Keratinocyte (primary cell): Measurements from ENCODE around the gene RGS1. TPM values are rescaled to one million over a fixed set of nuclear protein-coding genes. Genes with fewer than 3 reads are reported as not detected.

ENCODE experiments used
- DNase-seq: peaks from one replicate; pipeline ENCODE4 v3.0.0-alpha.2; 2011; ENCODE audit warnings: low read depth, missing footprints, low spot score
- FAIRE-seq: peaks from 2 replicates; lab custom pipeline; 2011; peaks lifted over from hg19 to GRCh38; lab: Jason Lieb, UNC
- H2AFZ ChIP-seq: 2 replicates; pipeline ENCODE4 v1.6.0; 2012; ENCODE audit warnings: low read length, control low read depth, inconsistent platforms; ENCODE audit not compliant: control insufficient read depth
- H3K27ac ChIP-seq: 2 replicates; pipeline ENCODE4 v1.5.1; 2011; ENCODE audit warnings: low read length; ENCODE audit not compliant: control insufficient read depth, insufficient read depth
- H3K27me3 ChIP-seq: 3 replicates; pipeline ENCODE4 v1.6.0; 2011; ENCODE audit warnings: low read length; ENCODE audit not compliant: control insufficient read depth, insufficient read depth; ENCODE audit errors: extremely low read depth
- H3K36me3 ChIP-seq, 2 experiments: 2 replicates in 1 of 2; 3 replicates in 1 of 2; pipeline ENCODE4 v1.5.1; 2011; ENCODE audit warnings: low read length in 2 of 2, mild to moderate bottlenecking in 1 of 2; ENCODE audit not compliant: control insufficient read depth in 2 of 2, insufficient read depth in 2 of 2; ENCODE audit errors: extremely low read depth in 1 of 2
- H3K4me1 ChIP-seq: 3 replicates; pipeline ENCODE4 v1.5.1; 2011; ENCODE audit warnings: low read length; ENCODE audit not compliant: control insufficient read depth, insufficient read depth; ENCODE audit errors: extremely low read depth
- H3K4me2 ChIP-seq: 3 replicates; pipeline ENCODE4 v1.6.0; 2011; ENCODE audit warnings: low read depth, low read length; ENCODE audit not compliant: control insufficient read depth, insufficient read depth; ENCODE audit errors: extremely low read depth
- H3K4me3 ChIP-seq, 3 experiments: fragments of 200-600 bp in 1 of 3; sonication (generic) in 1 of 3; 2 replicates in 2 of 3; 3 replicates in 1 of 3; pipeline ENCODE4 v1.5.1; 2011 to 2016; ENCODE audit warnings: low read length in 3 of 3, mild to moderate bottlenecking in 3 of 3, control low read depth in 2 of 3, inconsistent platforms in 1 of 3, low read depth in 1 of 3, mixed read lengths in 1 of 3, mixed run types in 1 of 3, moderate library complexity in 1 of 3; ENCODE audit not compliant: control insufficient read depth in 2 of 3, insufficient read depth in 2 of 3; ENCODE audit errors: extremely low read depth in 1 of 3
- H3K79me2 ChIP-seq: 2 replicates; pipeline ENCODE4 v1.6.0; 2012; ENCODE audit warnings: low read length; ENCODE audit not compliant: control insufficient read depth, insufficient read depth
- H3K9ac ChIP-seq: 3 replicates; pipeline ENCODE4 v1.6.0; 2011; ENCODE audit warnings: low read length; ENCODE audit not compliant: control insufficient read depth, insufficient read depth; ENCODE audit errors: extremely low read depth
- H3K9me1 ChIP-seq: 3 replicates; pipeline ENCODE4 v1.6.0; 2011; ENCODE audit warnings: low read length; ENCODE audit not compliant: control insufficient read depth, insufficient read depth; ENCODE audit errors: extremely low read depth
- H3K9me3 ChIP-seq: 2 replicates; pipeline ENCODE4 v1.5.1; 2012; ENCODE audit warnings: low read depth, low read length; ENCODE audit not compliant: control insufficient read depth
- H4K20me1 ChIP-seq: 3 replicates; pipeline ENCODE4 v1.6.0; 2011; ENCODE audit warnings: low read length; ENCODE audit not compliant: control insufficient read depth, insufficient read depth; ENCODE audit errors: extremely low read depth
- CTCF ChIP-seq, 3 experiments: IDR thresholded peaks in 1 of 3; conservative IDR thresholded peaks in 1 of 3; optimal IDR thresholded peaks in 1 of 3; 2 replicates in 2 of 3; 3 replicates in 1 of 3; pipeline versions ENCODE3 to v1.5.1; 2011; ENCODE audit warnings: low read length in 3 of 3, mild to moderate bottlenecking in 3 of 3, moderate library complexity in 2 of 3, control low read depth in 1 of 3, inconsistent platforms in 1 of 3; ENCODE audit not compliant: insufficient read depth in 2 of 3; ENCODE audit errors: extremely low read depth in 1 of 3
- EZH2 ChIP-seq: IDR thresholded peaks from one replicate; pipeline ENCODE4 v1.6.1; 2012; ENCODE audit warnings: inconsistent platforms, mild to moderate bottlenecking, low read length, moderate library complexity
- dilution Hi-C: fragments of 300-500 bp; cut with MboI; formaldehyde crosslinking; loops from one replicate; pipeline ENCODE4 v1.7.0; 2020; ENCODE audit warnings: low sequenced_read_pairs; ENCODE audit not compliant: extremely low pct_ligation_motif_present
- polyA plus RNA-seq, 5 experiments: library from polyadenylated mRNA; depleted of rRNA in 3 of 5; stranded (reverse) in 3 of 5; stranded (forward) in 1 of 5; unstranded in 1 of 5; fragments of >200 nt; gene quantifications; 1 replicate in 1 of 5; 2 replicates in 3 of 5; 3 replicates in 1 of 5; pipeline versions ENCODE4 v1.2.1 to v1.2.3, GENCODE V29; 2011 to 2012; ENCODE audit warnings: missing spikeins in 2 of 5, low read depth in 1 of 5, low replicate concordance in 1 of 5

Gene RGS1
- polyA plus RNA-seq, 1 donor (not counting 4 experiments of a cell fraction or from before 2014, with no cell fraction given): 0.05 TPM

DNA sequence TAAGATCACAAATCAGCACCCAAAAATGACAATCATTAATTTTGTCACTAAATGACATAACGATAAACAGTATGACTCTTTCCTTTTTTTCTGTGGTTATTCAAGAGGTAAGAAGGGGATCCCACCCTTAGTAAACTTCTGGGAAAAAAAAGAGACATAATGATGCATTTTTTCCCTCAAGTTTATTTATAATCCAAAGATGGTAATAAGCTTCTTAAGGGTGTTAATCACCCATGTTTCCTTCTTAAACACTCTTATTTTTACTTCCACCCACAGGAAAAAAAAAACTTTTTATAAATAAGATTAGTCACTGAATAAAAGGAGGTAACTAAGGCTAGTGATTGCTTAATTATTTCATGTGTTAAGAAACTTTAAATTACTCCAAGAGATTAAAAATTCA, 24.7 kb downstream of the RGS1 start:
- Histone ChIP-seq H3K9me3 (no peaks in the 10 kb centered on the region), H3K9ac (no peak overlapping the region), H3K4me2 (no peak overlapping the region), H3K4me3 (no peak overlapping the region), H2AFZ (no peak overlapping the region), H3K27me3 (no peaks in the 10 kb centered on the region), H3K79me2 (no peaks in the 10 kb centered on the region), H4K20me1 (no peaks in the 10 kb centered on the region), H3K9me1 (no peaks in the 10 kb centered on the region), H3K4me1 (peaks cover 3% of the 10 kb centered on the region), H3K36me3 (no peaks in the 10 kb centered on the region), H3K27ac (no peak overlapping the region)
- DNase-seq: no peak
- FAIRE-seq: no peak
- no peak for TF ChIP-seq EZH2
- TF ChIP-seq CTCF (optimal IDR thresholded peaks at IDR 0.05 in 1 of 3, IDR thresholded peaks at IDR 0.05 in 1 of 3, conservative IDR thresholded peaks at IDR 0.05 in 1 of 3; ENCODE audit: extremely low read depth in 1 of 3, insufficient read depth in 2 of 3, low read length in 3 of 3): no peak
- dilution Hi-C loops: no loop called here

- Histone ChIP-seq H3K9me1 (no peaks in the 10 kb centered on the region), H2AFZ (no peak overlapping the region), H3K9me3 (no peaks in the 10 kb centered on the region), H3K4me2 (no peak overlapping the region), H3K4me1 (peaks cover 3% of the 10 kb centered on the region), H3K27ac (no peak overlapping the region), H3K79me2 (no peaks in the 10 kb centered on the region), H3K36me3 (no peaks in the 10 kb centered on the region), H3K4me3 (no peak overlapping the region), H4K20me1 (no peaks in the 10 kb centered on the region), H3K9ac (no peak overlapping the region), H3K27me3 (no peaks in the 10 kb centered on the region)
- no peak for FAIRE-seq
- TF ChIP-seq EZH2: no peak
- TF ChIP-seq CTCF (optimal IDR thresholded peaks at IDR 0.05 in 1 of 3, IDR thresholded peaks at IDR 0.05 in 1 of 3, conservative IDR thresholded peaks at IDR 0.05 in 1 of 3; ENCODE audit: extremely low read depth in 1 of 3, insufficient read depth in 2 of 3, low read length in 3 of 3): no peak
- DNase-seq: no peak
- dilution Hi-C loops: no loop called here
Observed at GRCh38 chr1:192601143-192601542, 25.6 kb downstream of the RGS1 start.
